ENCODE data around the gene DUSP16.
A peak's percentile ranks its signal among the peaks of the same experiment; 100 is the strongest.
"Not testable (repeated sequence)": the region's sequence is repeated elsewhere in the genome, so short reads cannot be mapped to it uniquely, and the experiment has no call there.

Gene DUSP16

GRCh38 chr12:12542964-12543363 lies 19.7 kb downstream of the DUSP16 start:
- no peak for DNase-seq

- DNase-seq: no peak
Measured at GRCh38 chr12:12542286-12542685, 20.4 kb downstream of the DUSP16 start.

DNA sequence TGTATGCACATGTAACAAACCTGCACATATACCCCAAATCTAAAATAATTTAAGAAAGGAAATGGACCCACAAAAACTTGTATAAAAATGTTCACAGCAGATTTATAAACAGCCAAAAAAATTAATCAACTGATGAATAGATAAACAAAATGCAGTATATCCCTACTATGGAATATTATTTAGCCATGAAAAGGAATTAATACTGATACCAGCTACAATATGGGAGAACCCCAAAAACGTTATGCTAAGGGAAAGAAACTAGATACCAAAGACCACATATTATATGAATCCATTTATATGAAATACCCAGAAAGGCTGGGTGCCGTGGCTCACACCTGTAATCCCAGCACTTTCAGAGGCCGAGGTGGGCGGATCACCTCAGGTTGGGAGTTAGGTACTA lies 20.9 kb downstream of the DUSP16 start:
- no peak for DNase-seq

DNA sequence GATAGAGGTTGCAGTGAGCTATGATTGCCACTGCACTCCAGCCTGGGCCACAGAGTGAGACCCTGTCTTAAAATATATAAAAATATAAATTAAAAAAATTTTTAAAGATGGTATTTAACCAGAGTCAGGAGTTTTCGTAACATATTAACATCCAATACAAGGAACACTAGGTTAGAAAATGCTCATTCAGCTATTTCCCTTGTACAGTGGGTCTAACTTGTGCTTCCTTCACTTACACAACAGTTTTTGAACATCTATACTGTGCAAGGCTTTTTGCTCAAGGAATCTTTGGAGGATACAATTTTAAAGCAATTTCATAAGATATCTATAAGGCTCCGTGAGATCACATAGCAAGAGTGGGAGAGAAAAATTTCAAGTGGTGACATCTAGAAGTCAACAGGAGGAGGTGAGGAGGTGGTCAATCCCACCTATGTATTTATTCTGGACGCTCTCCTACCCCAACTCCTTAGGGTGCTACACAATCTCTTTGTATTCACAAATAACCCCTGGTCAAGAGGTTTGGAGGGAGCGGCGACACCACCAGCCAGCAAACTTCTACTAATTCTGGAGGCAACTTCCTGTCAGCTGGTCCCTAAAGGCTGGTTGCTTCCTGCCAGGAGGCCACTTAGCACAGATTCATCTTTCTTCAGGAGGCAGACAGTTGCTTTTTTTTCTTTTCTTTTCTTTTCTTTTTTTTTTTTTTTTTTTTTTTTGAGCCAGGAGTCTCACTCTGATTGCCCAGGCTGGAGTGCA lies 22.2 kb downstream of the DUSP16 start:
- no peak for DNase-seq

DNA sequence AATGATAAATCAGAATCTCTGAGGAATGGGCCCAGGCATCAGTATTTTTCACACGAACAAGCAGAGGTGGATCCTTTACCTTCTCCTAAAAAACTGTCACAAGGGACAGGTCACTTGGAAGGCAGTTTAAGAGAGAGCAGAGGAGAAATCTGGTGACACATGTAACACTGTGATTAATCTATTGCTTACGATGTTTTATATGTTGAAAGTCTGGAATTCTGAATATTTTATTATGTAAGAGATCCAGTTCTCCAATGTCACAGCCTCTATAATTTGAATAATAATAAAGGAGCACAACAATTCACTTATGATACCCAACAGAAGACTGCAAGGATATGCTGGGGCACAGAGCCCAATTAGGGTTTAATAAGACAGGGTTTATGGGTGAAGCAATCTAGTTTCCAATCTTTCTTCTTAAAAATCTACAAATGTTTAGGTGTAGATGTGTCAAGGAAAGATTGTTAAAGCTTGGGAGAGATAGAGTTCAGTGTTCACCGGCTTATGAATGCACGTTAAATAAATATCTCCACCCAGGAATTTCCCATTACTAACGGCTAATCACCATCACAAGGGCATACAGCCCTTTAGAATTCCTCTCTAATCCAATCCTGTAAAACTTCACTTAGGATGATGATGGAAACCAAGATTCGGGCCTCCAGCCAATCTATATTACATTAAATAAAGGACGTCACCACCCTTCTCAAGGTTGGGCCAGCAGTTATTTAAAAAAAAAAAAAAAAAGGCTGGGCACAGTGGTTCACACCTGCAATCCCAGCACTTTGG lies 23.4 kb downstream of the DUSP16 start:
- no peak for DNase-seq

GRCh38 chr12:12538535-12538934 lies 24.1 kb downstream of the DUSP16 start:
- no peak for DNase-seq

DNA sequence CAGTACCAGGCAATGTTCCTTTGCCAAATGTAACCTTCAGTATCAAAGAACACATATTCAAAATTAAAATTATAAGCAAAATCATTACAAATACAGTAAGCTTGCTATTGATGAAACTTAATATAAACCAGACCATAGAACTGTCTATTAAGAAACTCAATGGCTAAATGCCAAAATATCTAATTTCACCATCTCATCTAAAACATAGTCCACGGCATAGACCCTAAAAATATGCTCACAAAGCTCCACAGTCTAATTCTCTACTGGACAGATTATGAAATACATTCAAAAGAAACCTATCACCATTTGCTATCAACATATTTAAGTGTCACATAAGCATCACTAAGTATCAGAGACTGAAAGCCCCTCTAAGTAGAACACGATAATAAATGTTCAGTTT lies 25.2 kb downstream of the DUSP16 start:
- DNase-seq: no peak

DNA sequence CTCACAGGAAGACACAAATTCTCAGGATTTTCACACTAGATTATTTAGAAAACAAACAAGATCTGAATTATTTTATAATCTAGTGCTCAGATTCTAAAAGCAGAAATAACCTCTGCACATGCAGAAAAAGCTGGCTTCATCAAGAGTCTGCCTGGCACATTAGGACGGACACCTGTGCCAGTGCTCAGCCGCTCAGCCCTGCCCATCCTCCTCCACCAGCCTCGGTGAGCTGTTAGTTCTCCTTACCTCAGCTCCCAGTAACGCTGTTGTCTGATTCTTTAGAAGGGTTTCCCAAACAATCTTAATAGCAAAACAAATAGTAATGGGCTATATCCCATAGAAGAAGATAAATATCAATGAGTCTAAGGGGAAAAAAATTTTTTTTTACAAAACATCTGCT lies 27.7 kb downstream of the DUSP16 start:
- DNase-seq: no peak

DNA sequence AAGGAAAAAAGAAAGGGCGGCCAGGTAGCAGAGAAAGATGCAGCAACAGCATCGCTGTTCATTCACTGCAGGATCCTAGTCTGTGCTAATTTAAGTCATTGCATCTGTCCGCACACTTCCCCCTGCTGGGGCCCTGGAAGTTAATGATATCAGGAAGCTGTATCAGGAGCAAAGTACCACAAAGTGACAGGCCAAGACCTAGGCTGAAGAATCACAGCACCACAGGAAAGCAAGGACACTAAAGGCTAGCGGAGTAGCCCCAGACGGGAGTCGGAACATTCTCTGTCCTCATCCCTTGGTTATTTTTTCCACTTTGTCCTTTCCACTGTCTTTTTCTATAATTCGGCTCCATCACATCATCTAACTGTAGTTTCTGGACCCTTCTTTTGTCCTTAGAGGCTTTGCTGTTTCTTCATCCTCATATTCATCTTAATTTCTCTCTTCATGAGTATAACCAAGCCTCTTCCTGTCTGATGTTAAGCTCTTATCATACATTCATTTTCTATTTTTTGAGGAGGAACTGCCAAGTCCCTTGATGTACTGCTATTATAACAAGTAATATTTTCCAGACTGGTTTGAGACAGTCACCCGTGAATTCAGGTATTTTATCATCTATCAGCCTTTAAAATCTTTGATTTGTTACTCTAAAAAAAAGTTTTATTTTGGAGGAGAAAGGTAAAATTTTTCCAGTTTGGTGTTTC lies 28.3 kb downstream of the DUSP16 start:
- DNase-seq: no peak

DNA sequence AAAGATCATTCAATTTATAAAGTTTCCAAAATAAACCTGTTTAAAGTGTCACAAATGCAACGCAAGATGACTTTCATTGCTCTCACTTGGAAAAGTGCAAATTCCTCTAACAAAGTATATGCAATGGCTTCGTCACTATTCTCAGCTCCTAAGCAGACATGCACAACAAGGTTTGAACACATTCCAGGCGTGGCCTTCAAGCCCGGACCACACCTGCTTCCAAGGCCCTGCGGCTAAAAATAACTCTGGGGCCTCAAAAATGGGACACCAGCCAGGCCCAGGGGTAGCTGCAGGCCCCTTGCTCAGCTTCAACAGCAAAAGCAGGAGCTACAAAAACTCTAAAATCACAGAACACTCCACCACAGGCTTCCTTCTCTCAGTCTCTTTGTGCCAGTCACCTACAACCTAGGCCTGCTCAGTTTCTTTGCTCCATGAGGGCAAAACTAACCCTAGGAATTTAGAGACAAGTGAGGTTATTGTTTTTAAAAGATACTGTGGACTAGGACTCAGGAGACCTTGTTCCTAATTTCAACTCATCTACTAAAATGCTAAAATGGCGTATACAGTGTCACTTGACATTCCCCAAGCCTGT lies 29.3 kb downstream of the DUSP16 start:
- DNase-seq: no peak

DNA sequence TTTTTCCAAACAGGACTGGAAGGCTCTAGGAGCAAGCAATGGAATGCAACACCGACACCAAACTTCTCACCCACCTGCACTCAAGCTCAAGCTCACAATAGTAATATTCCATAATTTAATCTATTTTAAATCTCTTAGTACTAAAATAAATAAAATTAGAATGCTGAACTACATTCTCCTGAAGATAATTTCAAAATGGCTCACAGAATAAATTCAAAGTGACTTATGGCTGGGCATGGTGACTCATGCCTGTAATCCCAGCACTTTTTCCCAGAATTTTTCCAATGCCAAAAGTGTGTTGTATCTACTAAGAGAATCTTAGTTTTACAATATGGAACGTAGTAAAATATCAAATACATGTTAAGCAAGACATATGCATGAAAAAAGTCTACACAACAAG lies 31.5 kb downstream of the DUSP16 start:
- DNase-seq: no peak

DNA sequence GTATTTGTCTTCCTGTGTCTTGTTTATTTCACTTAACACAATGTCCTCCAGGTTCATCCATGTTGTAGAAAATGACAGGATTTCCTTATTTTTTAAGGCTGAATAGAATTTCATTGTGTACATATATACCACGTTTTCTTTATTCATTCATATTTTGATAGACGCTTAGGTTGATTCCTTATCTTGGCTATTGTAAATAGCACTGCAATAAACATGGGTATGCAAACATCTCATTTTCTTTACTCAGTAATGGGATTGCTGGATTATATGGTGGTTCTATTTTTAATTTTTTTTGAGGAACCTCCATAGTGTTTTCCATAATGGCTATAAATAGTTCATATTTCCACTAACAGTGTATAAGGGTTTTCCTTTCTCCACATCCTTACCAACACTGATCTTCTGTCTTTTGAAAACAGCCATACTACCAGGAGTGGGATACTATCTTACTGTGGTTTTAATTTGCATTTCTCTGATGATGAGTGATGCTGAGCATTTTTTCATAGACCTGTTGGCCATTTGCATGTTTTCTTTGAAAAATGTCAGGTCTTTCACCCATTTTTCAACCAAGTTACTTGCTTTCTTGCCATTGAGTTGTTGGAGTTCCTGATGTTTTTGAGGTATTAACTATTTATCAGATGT lies 32.8 kb downstream of the DUSP16 start:
- DNase-seq: no peak

DNA sequence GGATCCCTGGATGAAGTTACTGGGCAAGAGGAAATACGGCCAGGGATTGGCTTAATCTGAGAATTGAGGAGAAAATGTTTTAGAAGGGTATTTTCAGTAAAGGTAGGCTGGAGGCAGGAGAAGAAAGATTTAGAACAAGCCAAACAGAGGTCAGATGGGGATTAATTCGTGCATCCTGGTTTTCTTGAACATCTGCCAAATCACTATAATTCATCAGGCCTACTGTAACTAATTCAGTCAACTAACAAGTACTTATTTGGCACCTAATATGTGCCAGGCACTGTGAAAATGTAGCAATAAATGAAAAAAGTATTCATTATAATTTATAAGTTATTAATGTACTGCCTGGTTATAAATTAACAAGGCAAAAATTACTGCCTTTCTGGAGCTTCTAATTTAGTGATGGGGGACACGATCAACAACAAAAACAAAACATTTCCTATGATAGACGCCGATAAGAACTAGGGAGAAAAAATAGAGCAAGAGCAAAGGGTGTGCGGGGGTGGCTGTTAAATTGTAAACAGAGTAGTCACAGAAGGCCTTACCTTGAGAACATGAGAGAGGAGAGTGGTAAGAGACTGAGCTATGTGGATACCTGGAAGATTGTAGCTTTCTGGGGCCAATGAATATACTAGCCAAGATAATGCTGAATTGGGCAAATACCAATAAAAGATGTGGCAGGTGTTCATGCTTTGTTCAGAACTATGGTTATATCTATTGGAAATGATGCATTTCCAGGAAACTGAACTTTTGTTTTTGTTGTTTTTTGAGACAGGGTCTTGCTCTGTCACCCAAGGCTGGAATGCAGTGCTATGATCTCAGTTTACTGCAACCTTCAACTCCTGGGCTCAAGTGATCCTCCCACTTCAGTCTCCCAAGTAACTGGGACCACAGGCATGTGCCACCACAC lies 34.0 kb downstream of the DUSP16 start:
- DNase-seq: no peak

- no peak for DNase-seq
Measured at GRCh38 chr12:12527820-12528296, 34.8 kb downstream of the DUSP16 start.

GRCh38 chr12:12524128-12524527 lies 38.5 kb downstream of the DUSP16 start:
- no peak for DNase-seq

GRCh38 chr12:12523229-12523628 lies 39.4 kb downstream of the DUSP16 start:
- DNase-seq: no peak

DNA sequence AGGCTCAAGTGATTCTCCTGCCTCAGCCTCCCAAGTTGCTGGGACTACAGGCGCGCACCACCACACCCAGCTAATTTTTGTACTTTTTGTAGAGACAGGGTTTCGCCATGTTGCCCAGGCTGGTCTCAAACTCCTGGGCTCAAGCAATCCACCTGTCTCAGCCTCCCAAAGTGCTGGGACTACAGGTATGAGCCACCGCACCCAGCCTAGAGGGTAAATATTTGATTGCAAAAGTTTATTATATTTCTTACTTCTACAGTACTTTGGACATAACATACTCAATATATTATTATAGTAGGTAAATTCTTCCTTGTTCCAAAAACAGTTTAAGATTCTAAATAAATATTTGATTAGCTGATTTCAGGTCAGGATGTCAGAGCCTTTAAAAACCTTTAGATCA lies 40.0 kb downstream of the DUSP16 start:
- not testable (repeated sequence) for DNase-seq

DNA sequence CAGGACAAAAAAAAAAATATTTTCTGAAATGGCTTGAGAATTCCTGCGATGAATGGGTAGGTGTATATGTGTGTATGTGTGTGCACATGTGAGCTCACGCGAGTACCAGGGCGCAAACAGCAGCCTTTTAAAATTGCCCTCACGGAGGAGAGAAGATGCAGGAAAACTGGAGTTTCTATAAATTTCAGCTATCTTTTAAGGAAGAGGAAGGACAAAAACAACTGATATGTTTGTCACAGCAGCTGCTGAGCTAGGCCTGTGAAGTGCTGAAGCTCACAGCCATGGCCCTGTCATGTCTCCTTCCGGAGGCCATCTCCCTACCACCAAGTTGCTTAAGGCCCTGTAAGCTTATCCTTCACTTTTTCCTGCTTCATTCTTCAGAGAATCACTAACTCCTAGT lies 40.8 kb downstream of the DUSP16 start:
- DNase-seq: no peak

DNA sequence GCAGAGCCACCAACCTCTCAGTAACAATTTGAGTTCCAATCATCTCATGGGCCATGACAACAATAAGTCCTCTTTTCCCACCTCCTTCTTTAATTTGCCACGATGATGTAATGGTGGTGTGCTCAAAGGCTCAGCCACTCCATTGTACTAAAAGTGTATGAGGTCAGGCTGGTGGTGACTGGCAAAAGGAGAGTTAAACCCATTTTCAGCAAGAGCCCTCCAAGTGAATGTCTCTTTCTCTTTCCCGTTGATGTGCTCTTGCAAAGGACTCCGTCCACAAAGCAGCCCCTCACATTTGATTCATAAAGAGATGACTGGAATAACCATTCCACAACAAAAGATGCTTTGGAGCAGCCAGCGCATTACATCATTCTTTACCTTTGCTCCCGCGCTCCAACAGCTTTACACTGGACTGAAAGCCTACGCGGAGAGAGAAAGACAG lies 41.6 kb downstream of the DUSP16 start:
- peak in 1 of 2 donors; percentile 38 for DNase-seq

DNA sequence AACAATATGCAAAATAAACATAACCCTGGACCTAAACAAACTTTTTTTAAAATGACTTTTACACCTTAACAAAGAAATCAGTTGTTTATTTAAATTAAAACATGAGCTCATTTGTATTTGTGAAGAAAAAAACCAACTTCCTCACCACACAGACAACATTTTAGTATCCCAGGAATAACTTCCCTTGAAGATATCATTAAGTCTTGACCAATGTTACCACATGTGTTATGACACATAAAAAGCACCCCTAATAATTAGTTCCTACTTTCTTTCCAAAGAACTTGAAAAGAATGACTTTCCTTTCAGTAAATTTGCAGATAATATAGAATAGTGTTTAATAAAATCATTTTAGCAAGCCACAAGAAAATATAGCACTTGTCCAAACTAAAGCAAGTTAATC lies 42.4 kb downstream of the DUSP16 start:
- no peak for DNase-seq

- DNase-seq: no peak
Measured at GRCh38 chr12:12519354-12519998, 43.2 kb downstream of the DUSP16 start.

Measured in hippocampal formation (tissue), 2 donors.